Activated gamma-delta T cell treated with anti-CD3 and anti-CD28 coated beads, Interleukin-2, amount 50 U/mL, for 16 hours (primary cell): ENCODE measurements around the gene EIF2B1.
A peak's percentile ranks its signal among the peaks of the same experiment; 100 is the strongest.

ENCODE experiments used
- DNase-seq: peaks from one replicate; pipeline ENCODE4 v3.0.0-alpha.2; 2020; ENCODE audit warnings: low read depth

Gene EIF2B1

GRCh38 chr12:123633379-123634141 lies at the start of gene EIF2B1, which contains the start of gene GTF2H3:
Gene EIF2B1, minus strand, starts transcription at chr12:123633686. Its CDS starts 129 bp downstream, at chr12:123633557.
Gene GTF2H3, plus strand, starts transcription at chr12:123633829. Its CDS starts 31 bp downstream, at chr12:123633860.
- peak; percentile 96 for DNase-seq

DNA sequence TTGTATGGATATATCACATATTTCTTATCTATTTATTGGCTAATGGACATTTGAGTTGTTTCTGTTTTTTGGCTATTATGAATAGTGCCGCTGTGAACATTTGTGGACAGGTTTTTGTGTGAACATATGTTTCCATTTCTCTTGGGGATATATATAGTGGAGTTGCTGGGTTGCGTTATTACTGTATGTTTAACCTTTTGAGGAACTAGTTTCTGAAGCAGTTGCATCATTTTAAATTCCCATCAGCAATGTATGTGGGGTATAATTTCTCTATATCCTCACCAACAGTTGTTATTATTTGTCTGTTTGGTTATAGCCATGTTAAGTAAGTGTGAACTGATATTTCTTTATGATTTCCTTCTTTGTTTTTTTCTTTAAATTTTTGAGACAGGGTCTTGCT lies 48.1 kb upstream of the EIF2B1 start:
- DNase-seq = no peak

- no peak for DNase-seq
Measured at GRCh38 chr12:123678981-123679380, 45.5 kb upstream of the EIF2B1 start.

DNA sequence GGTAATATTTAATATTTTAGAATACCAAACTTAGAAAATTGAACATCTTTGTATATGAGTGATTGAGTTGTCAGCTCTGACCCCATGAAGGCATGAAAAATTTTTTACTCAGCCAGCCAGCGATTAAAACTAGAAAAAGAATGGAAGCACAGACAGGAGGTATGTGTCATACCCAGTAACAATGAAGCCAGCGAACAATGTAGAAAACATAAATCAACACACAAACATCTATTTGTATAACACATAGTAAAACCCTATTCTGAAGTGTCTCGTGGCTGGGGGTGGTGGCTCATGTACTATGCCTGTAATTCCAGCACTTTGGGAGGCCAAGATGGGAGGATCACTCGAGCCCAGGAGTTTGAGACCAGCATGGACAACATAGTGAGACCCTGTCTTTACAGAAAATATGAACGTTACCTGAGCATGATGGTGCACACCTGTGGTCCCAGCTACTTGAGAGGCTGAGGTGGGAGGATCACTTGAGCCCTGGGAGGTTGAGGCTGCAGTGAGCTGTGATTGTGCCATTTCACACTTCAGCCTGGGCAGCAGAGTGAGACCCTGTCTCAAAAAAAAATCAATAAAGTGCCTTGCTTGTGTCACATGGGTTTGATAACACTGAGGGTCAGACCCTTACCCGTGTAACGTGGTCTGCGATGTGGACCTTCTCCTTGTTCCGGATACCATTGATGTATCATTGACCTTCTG lies 43.3 kb upstream of the EIF2B1 start:
- no peak for DNase-seq

DNA sequence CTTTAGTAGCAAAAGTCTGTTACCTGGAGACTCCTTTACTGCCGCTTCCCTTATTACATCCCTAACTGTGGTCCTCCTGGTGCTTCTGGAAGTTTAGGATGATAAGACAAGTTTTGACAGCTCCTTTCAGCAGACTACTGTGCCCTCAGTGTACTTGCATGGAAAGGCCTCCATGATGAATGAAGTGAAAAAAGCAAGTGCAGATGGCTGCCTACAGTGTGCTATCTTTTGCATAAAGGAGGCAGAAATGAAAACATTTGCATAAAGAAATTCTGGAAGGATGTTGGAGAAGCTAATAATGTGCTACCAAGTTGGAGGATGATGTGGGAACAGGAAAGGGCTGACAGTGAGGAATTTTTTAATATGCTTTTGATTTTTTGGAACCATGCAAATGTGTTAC lies 42.0 kb upstream of the EIF2B1 start:
- DNase-seq = no peak

- DNase-seq = no peak
Measured at GRCh38 chr12:123671876-123672275, 38.4 kb upstream of the EIF2B1 start.

DNA sequence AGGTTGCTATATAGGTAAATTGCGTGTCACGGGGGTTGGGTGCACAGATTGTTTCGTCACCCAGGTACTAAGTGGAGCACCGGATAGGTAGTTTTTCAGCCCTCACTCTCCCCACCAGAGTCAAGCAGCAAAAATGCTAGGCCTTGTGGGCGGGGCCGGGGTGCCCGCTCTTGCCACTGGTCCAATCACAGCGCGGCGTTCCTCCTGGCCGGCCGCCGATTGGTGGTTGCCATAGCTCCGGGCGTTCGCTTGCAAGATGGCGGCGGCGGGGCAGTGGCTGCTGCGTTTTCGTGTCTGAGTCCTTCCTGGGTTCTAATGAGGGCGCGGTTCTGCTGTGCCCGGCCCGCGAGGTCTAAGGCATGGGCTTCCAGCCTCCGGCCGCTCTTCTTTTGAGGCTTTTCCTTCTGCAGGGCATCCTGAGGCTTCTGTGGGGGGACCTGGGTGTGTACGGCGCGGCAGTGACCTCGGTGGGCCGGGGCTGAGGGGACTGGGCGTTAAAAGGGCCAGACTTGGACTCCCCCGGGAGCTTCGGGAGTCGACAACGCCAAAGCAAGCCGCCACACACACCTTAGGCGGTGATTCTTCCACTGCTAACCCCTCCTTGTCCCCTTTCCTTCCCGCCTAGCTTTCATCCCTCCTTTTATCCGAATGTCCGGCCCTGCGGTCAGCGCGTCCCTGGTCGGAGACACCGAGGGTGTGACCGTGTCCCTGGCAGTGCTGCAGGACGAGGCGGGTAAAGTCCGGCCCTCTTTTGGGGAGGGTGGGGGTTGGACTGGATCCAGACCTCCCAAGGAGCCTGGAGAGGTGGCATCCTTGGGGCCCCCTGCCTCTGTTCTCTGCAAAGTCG lies 37.6 kb upstream of the EIF2B1 start, which contains the start of gene TCTN2:
Gene TCTN2, plus strand, starts transcription at position 232 of the 847 bp plus-strand sequence. Its CDS starts 128 bp downstream, at position 360.
- peak; percentile 91 for DNase-seq

DNA sequence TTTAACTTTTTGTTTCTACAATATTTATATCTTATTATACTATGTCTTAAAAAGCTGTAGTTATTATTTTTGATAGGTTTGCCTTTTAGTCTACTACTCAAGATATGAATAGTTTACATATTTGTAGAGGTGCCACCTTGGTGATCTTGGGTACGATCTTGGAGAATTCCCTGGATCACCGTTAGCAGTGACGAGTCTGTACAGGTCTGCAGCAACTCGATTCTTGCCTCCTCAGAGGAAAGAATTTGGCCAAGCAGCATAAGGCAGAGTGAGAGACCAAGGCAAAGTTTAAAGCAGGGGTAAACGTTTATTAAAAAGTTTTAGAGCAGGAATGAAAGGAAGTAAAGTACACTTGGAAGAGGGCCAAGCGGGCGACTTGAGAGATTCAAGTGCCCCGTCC lies 34.3 kb upstream of the EIF2B1 start:
- no peak for DNase-seq

GRCh38 chr12:123659996-123660727 lies 26.7 kb upstream of the EIF2B1 start:
- no peak for DNase-seq

DNA sequence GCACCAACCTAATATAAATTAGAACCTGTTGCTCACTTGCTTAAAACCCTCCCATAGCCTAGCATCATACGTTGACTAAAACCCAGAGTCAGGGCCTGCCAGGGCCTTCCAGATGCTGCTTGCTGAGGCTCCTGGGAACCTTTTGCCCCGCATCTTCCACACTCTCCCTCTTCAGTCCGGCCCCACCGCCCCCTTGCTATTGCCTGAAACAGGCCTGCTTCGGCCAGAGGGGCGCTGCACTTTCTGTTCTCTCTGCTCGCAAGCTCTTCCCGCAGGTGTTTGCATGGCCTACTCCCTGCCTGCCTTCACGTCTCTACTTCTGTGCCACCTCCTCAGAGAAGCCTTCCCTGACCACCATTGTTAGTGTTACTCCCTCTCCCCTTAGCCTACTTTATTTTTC lies 23.7 kb upstream of the EIF2B1 start:
- no peak for DNase-seq

DNA sequence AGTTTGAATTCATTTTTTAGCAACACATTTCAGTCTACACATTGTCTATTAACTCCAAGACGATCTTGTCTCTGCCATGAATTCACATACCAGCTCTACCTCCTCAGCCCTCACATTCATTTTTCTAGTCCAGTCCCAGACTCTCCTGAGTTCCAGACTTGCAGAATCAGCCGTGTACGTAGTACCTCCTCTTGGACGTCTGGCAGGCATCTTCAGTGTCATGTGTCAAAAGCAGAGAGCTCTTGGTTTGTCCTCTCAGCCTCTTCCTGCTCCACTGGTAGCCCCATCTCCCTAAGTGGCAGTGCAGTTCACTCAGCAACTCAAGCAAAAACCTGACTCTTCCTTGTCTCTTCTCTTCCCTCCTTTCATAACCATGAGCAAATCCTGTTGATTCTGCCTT lies 22.9 kb upstream of the EIF2B1 start:
- no peak for DNase-seq

DNA sequence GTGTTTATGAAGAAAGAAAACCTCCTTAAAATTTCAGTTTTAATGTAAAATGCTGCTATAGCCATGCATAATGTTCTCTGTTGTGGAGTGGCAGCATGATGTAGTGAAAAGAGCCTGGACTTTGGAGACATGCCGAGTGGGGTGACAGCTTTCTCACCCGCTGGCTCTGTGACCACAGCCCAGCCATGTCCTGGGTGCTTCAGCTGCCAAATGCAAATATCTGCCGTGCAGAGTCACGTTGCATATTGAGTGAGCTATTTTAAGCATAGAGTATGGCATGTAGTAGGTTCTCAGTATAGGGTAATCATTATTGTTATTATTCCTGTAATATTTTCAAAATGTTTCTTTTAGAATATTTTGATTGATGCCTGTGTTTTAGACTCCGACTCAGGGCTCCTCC lies 21.9 kb upstream of the EIF2B1 start:
- no peak for DNase-seq

DNA sequence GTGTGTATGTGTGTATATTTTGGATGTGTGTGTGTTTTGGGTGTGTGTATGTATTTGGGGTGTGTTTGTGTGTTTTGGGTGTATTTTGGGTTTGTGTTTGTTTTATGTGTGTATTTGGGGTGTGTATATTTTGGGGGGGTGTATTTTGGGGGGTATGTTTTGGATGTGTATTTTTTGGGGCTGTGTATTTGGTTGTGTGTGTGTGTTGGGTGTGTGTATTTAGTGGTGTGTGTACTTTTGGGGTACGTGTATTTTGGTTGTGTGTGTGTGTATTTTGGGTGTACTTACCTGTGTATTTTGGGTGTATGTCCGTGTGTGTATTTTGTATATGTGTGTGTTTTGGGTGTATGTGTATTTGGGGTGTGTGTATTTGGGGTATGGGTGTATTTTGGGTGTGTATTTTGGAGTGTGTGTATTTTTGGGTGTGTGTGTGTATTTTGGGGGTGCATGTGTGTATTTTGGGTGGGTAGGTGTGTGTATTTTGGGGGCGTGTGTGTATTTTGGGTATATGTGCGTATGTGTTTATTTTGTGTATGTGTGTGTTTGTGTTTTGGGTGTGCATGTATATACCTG lies 20.7 kb upstream of the EIF2B1 start:
- DNase-seq = no peak

DNA sequence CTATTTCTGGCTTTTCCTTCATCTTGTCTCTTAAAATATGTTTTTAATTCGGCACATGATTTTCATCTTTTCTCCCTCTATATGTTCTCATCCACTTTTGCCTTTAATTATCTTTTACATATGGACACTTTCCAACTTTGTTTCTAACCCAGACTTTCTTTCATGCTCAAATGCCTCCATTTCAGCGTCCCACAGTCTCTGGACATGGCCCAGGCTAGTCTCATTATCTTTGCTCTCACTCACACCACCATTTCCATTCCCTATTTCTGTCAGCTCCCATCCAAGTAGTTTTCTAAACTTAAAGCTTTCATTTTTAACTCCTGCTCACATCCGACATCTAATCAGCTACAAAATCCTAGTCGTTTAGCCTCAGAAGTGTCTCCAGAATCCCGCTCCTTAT lies 14.9 kb upstream of the EIF2B1 start:
- DNase-seq = no peak

DNA sequence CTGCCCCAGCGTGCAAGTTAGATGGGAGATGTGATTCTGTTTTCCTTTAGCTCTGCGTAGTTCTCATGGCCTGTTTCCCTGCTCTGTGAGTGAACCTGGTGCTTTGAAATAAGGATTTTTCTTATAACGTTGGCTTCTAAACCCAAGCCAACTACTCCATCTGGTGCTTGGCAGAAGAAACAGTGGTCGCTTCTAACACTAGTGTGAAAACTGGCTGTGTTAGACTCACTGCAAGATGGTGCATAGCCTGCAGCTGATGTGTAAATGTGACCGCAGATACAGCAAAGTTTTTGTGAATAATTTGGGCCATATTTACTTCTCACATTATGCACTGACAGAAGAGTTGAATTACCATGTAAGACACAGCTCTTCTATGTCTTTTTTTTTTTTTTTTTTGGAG lies 12.4 kb upstream of the EIF2B1 start:
- no peak for DNase-seq

GRCh38 chr12:123645380-123645779 lies 11.9 kb upstream of the EIF2B1 start:
- no peak for DNase-seq

GRCh38 chr12:123643911-123644310 lies 10.4 kb upstream of the EIF2B1 start:
- DNase-seq = no peak

- DNase-seq = no peak
Measured at GRCh38 chr12:123634142-123634561, 666 bp upstream of the EIF2B1 start.

DNA sequence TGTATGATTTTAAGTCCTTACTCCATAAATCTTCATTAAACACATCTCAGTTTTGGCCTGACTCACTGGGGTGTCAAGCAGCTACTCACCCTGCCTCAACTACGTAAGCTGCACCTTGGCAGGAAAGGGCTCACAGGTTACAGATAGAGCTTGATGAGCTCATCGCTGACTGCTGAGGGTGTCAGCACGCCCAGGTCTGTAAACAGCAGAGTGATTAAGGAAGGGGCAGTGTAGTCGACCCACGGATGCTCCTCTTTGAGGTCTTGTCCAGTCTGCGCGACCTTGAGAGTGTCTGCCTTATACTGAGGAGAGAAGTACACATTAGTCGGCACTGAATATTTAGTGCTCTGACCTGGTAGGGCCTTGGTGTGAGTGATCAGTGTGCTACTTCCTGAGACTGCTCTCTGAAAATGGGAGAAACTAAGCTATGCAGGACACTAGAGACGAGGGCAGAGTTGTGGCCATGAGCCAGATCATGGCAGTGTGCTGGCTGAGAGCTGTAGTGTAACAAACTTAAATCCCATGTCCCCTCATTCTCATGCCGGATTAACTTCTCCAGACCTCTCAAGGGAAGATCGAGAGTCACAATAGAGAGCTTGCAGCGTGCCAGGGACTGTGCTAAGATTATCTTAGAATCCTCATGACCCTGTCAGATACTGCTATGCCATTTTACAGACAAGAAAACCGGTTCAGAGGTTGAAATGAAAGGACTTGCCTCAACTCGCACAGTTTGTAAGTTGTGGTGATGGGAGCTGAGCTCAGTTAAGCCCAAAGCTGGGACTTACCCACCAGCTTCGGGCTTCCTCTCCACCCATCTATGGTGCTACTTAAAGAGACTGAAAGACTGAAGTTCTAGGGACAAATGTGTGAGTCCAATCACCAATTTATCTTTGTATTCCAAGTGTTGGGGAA lies 11.6 kb downstream of the EIF2B1 start:
- DNase-seq = no peak

- DNase-seq = no peak
Measured at GRCh38 chr12:123621101-123621500, 12.4 kb downstream of the EIF2B1 start.
